ENCODE data around the gene IKZF1. TPM values are rescaled to one million over a fixed set of nuclear protein-coding genes. Genes with fewer than 3 reads are reported as not detected.

Gene IKZF1
- total RNA-seq, 1 experiment from 2014 or later, result 0.77 TPM

- Histone ChIP-seq H3K27me3 (ENCODE audit: control insufficient read depth, insufficient read depth, low read length) (peaks cover 15% of the 10 kb centered on the region), H3K4me1 (ENCODE audit: control insufficient read depth, insufficient read depth, low read length) (no peaks in the 10 kb centered on the region), H3K36me3 (ENCODE audit: control insufficient read depth, insufficient read depth, low read length) (no peaks in the 10 kb centered on the region), H3K4me3 (ENCODE audit: low read depth in 2 of 2, low read length in 2 of 2) (no peak overlapping the region), H3K9me3 (ENCODE audit: control insufficient read depth, insufficient read depth, low read depth, low read length) (no peaks in the 10 kb centered on the region), H3K27ac (ENCODE audit: low read length) (no peak overlapping the region)
- ChIA-PET CTCF (no interaction called here), POLR2A (no interaction called here)
- ATAC-seq (no peak), DNase-seq (ENCODE audit: low read depth, low spot score) (no peak)
- no TSS peak for BruUV-seq (replicated peaks)
- TF ChIP-seq CTCF (IDR thresholded peaks at IDR 0.05), result no peak
- no peak for TF ChIP-seq POLR2AphosphoS5 (IDR thresholded peaks at IDR 0.05; ENCODE audit: low read depth, low read length)
- TF ChIP-seq SIN3A (IDR thresholded peaks at IDR 0.05; ENCODE audit: borderline replicate concordance, insufficient read depth, low read depth, low read length), result no peak
- no peak for TF ChIP-seq REST (IDR thresholded peaks at IDR 0.05; ENCODE audit: insufficient read depth in 1 of 2, low read depth in 2 of 2, low read length in 1 of 2)
- no peak for TF ChIP-seq TCF7L2 (IDR thresholded peaks at IDR 0.05; ENCODE audit: low read depth, low read length)
- in situ Hi-C loops (cut with HindIII; ENCODE audit: low pct_unique_long_range_greater_than_20kb, low sequenced_read_pairs) (no loop called here), intact Hi-C loops (cut with micrococcal nuclease; ENCODE audit: unreplicated experiment) (loop anchor here (10.0 kb wide), 1 partner anchor 61 kb away; no protein-coding TSS in a partner anchor)
Observed at GRCh38 chr7:50355817-50356178, 51.3 kb downstream of the IKZF1 start.

- no peaks in the 10 kb centered on the region for H3K36me3 ChIP-seq (ENCODE audit: control insufficient read depth, insufficient read depth, low read length)
- ChIA-PET CTCF (no interaction called here), POLR2A (no interaction called here)
- in situ Hi-C loops (cut with HindIII; ENCODE audit: low pct_unique_long_range_greater_than_20kb, low sequenced_read_pairs) (no loop called here), intact Hi-C loops (cut with micrococcal nuclease; ENCODE audit: unreplicated experiment) (loop anchor here (10.0 kb wide), 1 partner anchor 62 kb away; no protein-coding TSS in a partner anchor)
- no peak for DNase-seq (ENCODE audit: low read depth, low spot score)
- no peak for TF ChIP-seq POLR2AphosphoS5 (IDR thresholded peaks at IDR 0.05; ENCODE audit: low read depth, low read length)
- no peak for TF ChIP-seq SIN3A (IDR thresholded peaks at IDR 0.05; ENCODE audit: borderline replicate concordance, insufficient read depth, low read depth, low read length)
- TF ChIP-seq REST (IDR thresholded peaks at IDR 0.05; ENCODE audit: insufficient read depth in 1 of 2, low read depth in 2 of 2, low read length in 1 of 2), result no peak
- TF ChIP-seq TCF7L2 (IDR thresholded peaks at IDR 0.05; ENCODE audit: low read depth, low read length), result no peak
- TF ChIP-seq CTCF (IDR thresholded peaks at IDR 0.05), result no peak
- H3K27me3 ChIP-seq (ENCODE audit: control insufficient read depth, insufficient read depth, low read length), result peaks cover 12% of the 10 kb centered on the region
- H3K4me1 ChIP-seq (ENCODE audit: control insufficient read depth, insufficient read depth, low read length), result no peaks in the 10 kb centered on the region
- ATAC-seq, result no peak
- BruUV-seq (replicated peaks), result no TSS peak
- no peak overlapping the region for H3K27ac ChIP-seq (ENCODE audit: low read length)
- H3K4me3 ChIP-seq (ENCODE audit: low read depth in 2 of 2, low read length in 2 of 2), result no peak overlapping the region
- H3K9me3 ChIP-seq (ENCODE audit: control insufficient read depth, insufficient read depth, low read depth, low read length), result no peaks in the 10 kb centered on the region
Observed at GRCh38 chr7:50356212-50356944, 51.9 kb downstream of the IKZF1 start.
